ENCODE results near the gene GDPGP1.
A peak's percentile ranks its signal among the peaks of the same experiment; 100 is the strongest.
"Not testable (repeated sequence)": the region's sequence is repeated elsewhere in the genome, so short reads cannot be mapped to it uniquely, and the experiment has no call there.

Gene GDPGP1, protein sequence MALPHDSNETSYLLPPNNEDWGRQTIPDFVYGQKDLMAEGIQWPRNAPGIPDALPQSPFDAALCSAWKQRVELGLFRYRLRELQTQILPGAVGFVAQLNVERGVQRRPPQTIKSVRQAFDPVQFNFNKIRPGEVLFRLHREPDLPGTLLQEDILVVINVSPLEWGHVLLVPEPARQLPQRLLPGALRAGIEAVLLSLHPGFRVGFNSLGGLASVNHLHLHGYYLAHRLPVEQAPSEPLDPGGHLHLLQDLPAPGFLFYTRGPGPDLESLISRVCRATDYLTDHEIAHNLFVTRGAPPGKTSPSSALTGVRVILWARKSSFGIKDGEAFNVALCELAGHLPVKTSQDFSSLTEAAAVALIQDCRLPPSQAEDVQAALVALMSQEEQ

DNA sequence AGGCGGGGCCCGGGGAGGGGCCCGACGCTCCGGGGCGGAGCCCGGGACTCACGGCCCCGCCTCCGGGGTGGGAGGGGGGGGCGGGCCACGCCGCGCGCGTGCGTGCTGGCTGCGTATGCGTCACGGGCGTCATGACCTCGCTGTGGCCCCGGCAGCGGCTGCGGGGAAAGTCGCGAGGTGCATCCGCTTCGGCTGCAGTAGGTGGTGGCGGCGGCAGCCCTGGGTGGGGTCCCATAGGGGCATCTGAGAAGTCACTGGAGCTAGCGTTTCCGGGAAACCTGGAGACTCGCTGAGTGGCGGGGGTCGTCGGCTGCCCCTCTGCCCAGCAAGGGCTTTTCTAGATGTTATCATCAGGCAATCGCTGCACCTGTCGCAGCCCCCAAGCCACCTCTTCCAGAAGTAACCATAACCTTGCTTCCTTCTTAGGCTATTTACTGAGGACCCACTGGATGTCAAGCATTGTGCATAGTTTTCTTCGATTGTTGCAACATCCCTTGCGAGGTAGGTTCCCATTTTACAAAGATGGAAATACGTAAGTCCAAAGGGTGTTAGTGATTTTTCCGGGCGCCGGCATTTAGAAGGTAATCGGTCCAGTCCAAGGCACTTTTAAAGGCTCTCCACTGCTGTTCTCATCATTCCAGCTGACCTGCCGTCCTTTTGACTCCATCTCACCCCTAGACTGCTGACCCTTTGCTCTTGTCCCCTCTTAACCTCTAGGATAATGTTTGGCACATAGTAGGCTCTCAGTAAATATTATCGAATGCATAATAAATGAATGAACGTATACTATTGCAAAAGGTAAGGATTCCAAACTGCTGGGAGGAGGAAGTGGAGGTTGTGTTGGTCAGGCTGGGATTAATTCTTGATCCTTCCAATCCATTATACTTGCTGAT, at the start of gene GDPGP1:
Gene GDPGP1, plus strand, starts transcription at position 114 of the 893 bp plus-strand sequence. CDS start 6,700 bp downstream, outside the sequence.
- peak; percentile 72 for DNase-seq

DNA sequence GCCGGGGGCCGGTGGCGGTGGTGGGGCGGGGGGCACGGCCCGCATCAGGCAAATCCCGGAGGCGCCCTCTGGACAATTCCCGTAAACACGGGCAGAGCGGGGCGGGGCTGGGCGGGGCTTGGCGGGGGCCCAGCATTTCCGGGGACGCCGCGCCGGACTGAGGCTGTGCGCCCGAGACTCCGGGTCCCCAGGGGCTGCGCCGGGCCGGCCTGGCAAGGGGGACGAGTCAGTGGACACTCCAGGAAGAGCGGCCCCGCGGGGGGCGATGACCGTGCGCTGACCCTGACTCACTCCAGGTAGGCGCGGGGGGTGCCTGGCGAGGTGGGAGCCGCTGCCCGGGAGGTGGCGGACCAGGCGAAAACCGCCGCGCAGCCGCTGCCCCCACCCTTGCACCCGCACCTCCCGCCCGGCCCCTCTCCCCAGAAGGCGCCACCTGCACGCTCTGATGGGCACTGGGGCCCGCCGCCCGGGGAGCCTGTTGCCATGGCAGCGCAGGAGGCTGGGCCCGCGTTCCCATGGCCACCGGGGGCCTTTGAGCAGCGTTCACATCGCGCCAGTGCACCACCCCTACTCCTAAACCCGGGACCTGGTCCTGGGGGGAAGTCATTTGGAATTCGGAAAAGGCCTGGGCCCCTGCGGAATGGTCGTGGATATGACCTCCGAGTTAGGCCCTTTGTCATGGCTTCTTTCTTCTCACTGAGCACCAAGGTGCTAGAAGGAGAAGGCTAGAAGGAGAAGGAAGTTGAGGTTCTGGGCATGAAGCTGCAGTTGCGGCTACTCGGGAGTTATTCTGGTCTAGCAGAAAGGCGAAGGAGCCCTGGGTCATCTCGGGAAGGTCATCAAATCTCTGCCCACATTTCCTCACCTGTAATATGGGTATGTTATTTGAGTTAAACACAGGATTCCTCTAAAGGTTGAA, 49.0 kb upstream of the GDPGP1 start:
- peak; percentile 74 for DNase-seq

DNA sequence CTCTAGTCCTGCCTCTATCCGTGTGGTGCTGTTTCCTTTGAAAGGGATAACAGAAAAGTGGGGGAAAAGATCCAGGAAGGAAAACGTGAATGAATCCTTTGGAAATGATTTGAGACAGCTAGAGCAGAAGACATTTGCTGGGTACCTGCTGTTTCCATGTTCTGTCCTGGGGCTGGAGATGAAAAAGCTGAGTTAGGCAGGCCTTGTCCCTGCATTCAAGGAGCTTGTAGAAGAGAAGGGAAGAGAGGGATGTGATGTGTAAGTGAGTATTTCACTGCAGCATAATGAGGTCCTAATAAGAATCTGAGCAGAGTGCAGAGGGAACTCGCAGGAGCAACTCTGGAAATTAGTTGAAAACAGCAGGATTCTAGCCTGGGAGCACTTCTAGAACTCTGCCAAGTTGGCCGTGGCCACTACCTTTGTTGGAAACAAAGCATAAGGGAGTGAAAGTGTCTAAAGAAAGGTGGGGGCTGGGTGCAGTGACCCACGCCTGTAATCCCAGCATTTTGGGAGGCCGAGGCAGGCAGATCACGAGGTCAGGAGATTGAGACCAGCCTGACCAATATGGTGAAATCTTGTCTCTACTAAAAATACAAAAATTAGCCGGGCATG, 46.6 kb upstream of the GDPGP1 start:
- no peak for DNase-seq

DNA sequence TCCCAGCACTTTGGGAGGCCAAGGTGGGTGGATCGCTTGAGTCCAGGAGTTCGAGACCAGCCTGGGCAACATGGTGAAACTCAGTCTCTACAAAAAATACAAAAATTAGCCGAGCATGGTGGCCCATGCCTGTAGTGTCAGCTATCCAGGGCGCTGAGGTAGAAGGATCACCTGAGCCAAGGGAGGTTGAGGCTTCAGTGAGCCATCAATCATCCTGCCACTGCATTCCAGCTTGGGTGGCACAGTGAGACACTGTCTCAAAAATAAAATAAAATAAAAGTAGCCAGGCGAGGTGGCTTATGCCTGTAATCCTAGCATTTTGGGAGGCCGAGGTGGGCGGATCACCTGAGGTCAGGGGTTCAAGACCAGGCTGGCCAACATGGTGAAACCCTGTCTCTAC, 45.9 kb upstream of the GDPGP1 start:
- DNase-seq: not testable (repeated sequence)

DNA sequence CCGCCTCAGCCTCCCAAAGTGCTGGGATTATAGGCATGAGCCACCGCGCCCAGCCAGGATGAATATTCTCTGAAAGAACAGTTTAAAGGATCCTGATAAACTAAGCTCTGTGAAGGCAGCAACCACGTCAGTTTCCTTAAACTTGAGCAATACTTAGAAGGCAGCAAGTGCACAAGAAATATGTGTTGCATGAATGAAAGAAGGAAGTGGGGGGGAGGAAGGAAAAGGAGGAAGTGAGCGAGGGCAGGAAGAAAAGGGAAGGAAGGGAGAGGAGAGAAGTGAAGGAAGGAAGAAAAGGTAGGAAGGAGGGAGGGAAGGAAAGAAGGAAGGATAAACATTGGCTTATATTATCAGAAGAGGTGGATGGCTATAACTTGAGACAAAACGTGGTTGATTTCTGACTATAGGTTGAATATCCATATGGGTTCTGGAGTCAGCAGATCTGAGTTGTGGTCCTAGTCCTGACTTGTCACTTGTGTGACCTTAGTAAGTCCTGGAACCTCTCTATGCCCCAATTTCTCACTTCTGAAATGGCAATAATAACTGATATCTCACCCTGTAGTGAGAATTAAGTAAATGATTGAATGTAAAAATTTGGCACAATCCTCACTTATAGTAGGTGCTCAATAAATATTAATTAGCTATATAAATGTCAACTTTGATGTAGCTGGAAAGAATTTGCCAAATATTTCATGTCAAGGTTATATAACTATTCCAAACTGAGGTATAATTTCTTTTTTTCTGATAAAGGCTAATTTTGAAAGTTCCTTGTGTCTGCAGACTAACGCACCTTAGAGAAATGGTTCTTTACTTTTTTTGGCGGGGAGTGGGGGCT, 44.9 kb upstream of the GDPGP1 start:
- DNase-seq: no peak

DNA sequence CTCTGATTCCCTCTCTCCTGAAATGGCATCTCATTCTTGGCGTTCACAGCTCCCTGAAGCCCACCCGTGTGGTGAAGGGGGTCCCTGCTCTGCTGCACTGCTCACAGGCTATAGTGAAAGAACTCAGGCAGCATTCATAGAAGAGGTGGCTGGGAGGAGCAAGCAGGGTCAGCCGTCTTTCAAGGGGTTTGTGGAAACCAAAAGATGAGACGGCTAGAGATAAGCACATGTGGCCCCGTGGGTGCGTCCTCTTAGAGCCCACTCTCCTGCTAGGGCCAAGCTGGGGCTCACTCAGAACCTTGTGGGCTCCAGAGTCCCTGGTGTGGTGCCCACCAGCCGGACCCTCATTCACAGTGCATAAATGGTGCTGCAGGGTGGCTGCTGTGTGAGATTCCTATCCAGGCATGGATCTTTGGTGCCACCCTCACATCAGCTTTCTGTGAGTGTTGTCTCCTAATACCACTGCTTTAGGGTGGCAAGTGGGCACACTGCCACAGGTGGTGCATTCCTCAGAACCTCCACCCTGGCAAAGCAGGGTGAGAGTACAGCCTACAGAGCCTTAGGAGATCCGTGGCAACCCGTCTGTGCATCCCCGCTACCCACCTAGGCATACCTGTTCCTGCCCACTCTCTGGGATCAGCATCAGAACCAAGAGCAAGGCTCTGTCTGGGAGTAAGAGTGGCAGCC, 44.1 kb upstream of the GDPGP1 start:
- no peak for DNase-seq

DNA sequence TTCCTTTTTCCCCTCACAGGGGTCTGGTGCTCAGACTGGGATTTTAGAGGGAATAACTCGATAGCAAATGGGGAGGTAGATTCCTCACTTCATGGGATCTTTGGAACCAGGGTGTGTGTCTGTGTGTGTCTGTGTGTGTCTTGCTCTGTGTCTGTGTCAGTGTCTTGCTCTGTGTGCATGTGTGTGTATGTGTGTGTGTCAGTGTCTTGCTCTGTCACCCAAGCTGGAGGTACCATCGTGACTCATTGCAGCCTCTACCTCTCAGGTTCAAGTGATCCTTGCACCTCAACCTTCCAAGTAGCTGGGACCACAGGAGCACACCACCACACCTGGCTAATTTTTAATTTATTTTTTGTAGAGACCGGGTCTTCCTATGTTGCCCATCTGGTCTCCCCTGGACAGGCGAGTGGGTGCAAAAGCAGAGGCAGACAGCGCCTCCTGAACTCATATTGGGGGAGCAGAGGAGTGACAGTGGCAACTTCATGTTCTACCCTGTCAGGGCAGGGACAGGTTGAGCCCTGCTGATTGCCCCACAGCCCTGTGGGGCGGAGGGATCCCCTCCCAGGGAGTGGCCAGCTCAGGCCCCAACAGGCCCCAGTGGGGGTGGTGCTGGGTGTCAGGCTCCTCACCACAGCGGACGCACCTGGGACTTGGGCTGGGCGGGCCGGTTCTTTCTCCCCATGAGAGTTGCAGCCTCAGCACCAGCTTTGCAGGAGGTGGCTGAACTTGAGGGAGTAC, 43.2 kb upstream of the GDPGP1 start:
- DNase-seq: no peak

DNA sequence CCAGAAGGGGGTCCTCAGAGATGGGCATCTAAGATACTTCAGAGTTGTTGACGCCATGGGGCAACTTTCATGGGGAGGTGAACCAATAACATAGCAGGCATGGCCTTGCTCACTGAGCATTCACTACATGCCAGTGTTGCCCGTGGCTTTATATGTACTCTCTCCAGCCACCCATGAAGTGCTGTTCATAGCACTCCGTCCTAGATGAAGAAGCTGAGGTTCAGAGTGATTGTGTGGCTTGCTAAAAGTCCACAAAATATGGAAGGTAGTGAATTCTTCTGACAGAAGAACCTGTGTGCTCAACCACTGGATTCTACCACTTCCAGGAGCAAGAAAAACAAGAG, 42.7 kb upstream of the GDPGP1 start:
- no peak for DNase-seq

DNA sequence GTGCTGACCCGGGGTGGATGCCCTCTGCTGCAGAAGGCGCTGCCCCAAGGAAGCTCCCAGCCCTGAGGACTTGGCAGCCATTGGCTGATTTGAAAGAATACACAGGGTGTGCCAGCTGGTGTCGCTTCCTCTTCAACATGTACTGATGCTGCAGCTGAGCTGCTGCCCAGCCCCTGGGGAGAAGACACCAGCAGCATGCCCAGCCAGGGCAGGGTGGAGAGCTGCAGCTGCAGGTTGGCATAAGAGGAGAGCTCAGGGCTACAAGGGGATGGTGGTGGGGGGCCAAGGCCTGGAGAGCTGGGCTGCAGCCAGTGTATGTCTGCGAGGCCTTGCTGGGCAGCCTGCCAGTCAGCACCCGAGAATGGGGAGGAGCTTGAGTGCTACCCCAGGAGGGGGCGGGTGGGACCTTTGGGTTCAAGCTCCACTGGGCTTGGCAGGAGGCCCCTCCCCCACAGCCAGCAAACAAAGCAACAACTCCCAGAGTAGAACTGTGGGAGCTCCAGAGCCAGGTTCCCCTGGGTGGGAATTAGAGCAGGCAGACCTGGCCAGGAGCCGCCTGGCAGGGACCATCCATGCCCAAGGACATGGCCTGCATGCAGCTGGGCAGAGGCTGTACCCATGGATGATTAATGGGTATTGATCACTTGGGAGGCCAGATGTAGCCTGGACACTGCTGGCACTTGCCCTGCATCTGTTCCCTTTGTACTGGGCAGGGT, 42.1 kb upstream of the GDPGP1 start:
- DNase-seq: peak; percentile 92

DNA sequence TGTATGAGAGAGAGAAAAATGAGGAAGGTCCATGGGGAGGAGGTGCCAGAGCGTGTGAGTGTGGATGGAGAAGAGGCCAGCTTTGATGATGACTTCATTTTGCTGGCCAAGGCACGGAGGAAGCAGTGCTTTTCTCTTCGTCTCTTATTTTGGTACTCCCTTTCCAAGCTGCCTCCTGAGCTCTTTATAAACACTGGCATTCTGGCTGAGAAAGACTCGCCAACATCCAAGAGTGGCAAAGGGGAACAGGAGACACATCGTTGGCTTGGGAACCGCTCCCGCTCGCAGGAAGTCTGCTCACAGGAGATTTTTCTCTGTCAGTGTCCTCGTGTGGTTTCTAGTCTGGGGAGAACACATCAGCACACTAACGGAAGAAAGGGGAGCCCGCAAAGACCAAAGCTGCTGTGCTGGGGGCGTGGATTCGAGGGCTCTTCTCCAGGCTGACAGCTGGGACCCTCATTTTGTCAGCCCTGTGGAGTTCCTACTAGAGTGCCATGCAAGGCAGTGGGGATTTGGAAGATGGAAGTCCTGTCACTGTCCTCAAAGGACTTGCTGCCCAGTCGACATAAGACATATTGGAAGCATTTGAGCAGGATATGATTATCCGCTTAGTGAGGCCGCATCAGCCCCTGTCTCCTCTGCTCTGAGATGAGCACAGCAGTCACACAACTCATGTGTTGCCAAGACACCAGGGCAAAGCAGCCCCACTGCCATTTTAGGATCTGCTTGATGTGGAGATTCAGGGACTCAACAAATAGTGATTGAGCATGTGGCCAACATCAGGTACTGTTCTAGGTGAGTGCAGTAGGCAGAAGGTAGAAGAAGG, 40.8 kb upstream of the GDPGP1 start:
- DNase-seq: no peak

DNA sequence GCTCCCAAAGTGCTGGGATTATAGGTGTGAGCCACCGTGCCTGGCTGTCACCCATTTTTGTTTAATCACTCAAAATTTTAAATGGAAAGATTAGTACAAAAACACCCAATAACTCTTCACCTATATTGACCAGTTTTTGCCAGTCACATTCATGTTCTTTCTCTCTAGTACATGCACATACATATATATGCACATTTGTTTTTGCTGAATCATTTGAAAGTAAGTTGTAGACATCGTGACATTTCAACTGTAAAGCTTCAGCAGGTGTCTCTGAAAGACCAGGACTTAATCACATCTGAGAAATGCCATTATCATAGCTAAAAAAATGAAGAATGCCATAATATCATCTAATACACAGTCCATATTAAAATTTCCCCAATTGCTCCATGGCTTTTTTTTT, 39.4 kb upstream of the GDPGP1 start:
- DNase-seq: no peak

DNA sequence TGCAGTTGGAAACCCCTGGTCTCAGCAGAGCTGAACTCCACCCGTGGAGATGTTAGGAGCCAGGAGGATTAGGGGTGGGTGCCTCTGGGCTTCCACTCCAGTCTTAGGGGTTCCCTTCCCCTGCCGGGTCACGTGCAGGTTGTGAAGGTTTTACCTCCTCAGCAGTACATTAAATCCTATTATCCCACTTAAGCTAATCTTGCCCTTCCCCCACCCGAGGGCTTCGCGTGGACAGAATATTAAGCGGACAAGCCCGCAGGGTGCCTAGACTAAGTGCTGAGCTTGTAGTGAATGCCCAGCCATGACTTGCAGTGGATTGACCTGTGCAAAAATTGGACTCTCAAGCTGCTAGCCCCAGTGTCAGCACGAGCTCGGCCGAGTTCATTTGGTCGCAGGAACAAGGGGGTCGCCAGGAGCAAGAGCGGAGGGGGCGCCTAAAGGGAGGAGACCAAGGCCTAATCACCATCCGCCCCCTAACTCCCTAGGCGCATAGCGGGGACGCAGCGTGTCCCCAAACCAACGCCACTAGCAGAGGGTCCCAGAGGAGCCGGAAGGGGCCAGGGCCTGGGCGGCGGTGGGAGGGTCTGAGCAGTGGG, 33.4 kb upstream of the GDPGP1 start:
- DNase-seq: no peak

DNA sequence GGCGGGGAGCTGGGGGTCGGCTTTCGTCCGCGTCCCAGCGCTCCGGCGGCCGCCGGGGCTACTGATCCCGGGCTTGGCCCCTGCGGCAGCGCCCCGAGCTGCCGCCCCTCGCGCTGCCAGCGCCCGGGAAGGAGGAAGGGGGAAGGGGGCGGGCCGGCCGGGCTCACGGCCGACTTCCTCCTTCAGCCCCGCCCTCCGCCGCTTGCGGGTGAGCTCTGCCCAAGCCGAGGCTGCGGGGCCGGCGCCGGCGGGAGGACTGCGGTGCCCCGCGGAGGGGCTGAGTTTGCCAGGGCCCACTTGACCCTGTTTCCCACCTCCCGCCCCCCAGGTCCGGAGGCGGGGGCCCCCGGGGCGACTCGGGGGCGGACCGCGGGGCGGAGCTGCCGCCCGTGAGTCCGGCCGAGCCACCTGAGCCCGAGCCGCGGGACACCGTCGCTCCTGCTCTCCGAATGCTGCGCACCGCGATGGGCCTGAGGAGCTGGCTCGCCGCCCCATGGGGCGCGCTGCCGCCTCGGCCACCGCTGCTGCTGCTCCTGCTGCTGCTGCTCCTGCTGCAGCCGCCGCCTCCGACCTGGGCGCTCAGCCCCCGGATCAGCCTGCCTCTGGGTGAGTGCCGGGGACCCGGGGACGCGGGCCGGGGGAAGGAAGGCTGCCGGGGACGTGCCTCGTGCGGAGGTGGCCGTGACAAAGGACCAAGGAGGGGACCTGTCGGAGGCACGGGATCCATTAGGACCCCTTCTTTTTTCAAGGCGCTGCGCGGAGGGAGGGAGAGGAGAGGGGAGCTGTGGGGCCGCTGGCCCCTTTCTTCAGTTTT, 32.7 kb upstream of the GDPGP1 start, which contains the start of gene SEMA4B:
Gene SEMA4B, plus strand, starts transcription at position 201 of the 814 bp plus-strand sequence. Its CDS starts 249 bp downstream, at position 450.
- peak; percentile 11 for DNase-seq

DNA sequence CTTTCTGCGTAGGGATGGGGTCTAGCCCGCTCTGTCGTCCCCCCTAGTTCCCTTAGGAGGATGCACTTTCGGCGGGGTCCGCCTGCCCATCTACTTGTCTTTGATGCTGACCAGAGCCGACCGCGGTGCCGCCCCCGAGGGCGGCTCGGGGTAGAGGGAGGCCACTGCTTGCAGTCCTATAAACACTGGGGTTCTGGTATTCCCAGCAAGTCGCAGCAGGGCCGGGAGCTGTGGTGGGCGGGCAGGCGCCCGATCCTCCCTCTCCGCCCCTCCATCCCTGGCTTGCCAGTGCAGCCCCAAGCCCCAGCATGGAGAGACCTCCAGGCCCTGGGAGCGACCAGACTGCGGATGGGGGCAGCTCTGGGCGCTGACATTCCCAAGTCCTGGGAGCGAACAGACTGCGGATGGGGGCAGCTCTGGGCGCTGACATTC, 32.0 kb upstream of the GDPGP1 start:
- no peak for DNase-seq

DNA sequence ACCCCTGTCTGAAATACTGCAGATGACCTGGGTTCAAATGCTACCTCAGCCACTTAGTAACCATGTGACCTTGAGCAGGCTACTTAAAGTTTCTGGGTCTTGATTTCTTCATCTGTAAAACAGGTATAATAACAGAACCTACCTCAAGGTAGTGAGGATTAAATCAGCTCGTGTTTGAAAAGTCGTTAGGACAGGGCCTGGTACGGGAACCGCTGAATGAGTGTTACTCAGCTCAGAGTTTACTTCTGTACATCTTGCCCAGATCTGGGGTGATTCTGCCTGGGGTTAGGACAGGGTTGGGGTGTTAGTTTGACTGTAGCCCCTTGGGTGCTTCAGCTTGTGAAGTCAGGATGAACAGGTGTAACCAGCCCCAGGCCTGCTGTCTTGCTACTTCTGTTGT, 31.1 kb upstream of the GDPGP1 start:
- no peak for DNase-seq

DNA sequence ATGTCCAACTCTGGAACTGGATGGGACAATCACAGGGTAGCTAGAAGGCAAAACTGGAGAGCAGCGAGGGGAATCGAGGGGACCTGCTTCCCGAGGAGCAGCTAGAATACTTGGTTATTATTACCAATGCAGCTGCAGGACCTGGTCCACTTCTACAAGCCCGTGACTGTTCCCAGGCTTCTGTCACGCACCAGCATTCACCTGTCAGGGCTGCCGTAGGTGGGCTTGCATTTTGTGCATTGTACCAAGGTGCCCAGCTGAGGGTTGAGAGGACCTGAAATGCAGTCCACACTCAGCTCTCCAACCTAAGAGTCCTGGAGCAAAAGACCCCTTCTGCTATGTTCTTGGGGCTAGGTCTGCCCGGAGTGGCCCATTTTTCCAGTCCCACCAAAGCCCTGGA, 30.5 kb upstream of the GDPGP1 start:
- no peak for DNase-seq

DNA sequence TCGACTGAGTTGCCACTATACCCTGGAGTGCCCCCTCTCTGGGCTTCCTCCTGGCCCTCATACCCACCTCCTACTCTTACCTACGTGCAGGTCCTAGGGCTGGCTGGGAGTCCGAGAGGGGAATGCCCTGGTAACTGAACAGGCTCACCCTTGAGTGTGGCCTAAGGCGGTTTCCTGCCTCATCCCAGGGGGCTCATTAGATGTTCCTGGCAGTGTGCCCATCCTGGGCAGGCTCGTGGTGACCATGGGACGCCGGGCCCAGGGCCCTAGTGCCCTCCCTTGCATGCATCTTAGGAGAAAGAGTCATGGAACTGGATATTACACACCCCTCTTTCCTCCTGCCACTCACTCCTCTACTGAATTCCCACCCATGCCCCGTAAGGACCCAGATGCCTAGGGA, 30.1 kb upstream of the GDPGP1 start:
- DNase-seq: peak; percentile 11
